HG03521 (cell line): ENCODE results near the gene APOO.
"Not testable (repeated sequence)": the region's sequence is repeated elsewhere in the genome, so short reads cannot be mapped to it uniquely, and the experiment has no call there.

Experiments used
- ATAC-seq: cut with Tn5 transposase; IDR thresholded peaks from one replicate; pipeline ENCODE4 v1.9.1; 2021; ENCODE audit warnings: mild to moderate bottlenecking, moderate library complexity; ENCODE audit not compliant: unreplicated experiment

Gene APOO

DNA sequence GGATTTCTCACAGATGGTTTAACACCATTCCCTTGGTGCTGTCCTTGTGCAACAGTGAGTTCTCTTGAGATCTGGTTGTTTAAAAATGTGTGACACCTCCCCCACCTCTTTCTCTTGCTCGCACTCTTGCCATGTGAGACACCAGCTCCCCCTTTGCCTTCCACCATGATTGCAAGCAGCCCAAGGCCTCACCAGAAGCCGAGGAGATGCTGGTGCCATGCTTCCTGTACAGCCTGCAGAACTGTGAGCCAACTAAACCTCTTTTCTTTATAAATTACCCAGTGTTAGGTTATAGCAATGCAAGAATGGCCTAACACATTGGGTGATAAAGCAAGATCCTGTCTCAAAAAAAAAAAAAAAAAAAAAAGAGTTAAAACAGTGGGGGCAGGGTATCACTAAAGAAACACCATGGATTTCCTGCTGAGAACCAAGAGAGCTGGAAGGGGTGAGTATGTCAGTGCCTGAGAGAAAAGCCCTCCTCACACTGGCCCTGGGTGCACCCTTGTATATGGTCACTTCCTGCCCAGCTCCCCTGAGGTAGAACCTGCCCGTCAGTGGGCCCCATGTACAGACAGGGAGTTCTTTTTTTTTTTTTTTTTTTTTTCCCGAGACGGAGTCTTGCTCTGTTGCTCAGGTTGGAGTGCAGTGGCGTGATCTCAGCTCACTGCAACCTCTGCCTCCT lies 46.4 kb downstream of the APOO start:
- ATAC-seq, result no peak

DNA sequence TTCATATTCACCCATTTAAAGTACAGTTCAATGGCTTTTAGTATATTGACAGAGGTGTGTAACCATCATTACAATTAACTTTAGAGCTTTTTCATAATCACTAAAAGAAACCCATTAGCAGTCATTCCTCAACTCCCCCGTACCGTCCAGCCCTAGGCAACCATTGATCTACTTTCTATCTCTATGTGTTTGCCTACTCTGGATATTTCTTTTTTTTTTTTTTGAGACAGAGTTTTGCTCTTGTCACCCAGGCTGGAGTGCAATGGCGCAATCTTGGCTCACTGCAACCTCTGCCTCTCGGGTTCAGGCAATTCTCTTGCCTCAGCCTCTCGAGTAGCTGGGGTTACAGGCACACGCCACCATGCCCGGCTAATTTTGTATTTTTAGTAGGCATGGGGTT lies 48.5 kb downstream of the APOO start:
- ATAC-seq, result not testable (repeated sequence)

DNA sequence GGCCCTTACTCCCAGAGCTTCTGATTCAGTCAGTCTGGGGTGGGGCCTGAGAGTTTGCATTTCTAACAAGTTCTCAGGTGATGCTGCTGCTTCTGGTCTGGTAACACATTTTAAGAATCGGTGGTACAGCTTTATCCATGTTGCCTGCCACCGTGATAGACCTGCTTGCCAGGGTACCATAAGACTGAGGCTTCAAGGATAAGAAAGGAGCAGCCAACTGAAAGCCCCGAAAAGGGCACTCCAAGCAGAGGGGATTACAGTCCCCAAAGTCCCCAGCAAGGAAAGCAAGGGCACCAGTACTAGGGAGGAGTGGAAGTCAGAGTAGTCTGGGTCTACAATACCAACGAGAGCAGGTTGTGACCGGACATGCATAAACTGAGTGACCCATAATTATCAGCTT lies 49.8 kb downstream of the APOO start:
- ATAC-seq, result no peak

DNA sequence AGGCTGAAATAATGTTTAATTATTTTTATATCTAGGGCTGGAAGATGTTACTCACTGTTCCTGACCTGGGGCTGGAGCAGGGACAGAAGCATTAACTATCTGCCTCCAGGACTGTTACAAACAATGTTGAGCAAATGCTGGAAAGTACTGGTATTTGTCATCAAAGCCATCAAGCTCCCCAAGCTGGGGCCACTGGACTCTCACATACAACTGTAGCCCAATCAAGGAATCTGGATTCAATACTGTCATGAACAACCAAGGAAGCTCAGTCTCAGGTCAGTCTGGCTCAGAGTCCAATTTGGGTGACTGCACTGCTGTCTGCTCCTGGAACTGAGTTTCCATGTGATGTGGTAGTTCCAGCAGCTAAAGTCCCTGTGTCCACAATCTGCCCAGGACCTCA lies 50.4 kb downstream of the APOO start:
- no peak for ATAC-seq

DNA sequence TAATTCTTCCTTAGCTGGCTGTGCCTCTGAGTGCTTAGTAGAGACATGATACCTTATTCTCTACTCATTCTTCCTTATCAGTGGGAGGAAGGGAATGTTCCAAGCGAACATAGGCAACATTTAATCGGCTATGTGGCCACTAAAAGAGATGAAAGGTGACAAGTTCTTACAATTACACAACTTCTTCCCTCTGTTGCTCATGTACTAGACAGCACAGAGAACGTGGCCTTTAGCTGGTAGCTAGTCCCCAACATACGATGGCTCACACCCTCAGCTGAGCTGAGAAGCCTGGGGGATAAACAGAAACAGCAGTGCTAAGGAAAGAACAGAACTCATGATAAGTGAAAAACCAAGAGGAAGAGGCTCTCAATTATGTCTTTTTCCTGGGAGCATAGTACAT lies 52.2 kb downstream of the APOO start:
- no peak for ATAC-seq

DNA sequence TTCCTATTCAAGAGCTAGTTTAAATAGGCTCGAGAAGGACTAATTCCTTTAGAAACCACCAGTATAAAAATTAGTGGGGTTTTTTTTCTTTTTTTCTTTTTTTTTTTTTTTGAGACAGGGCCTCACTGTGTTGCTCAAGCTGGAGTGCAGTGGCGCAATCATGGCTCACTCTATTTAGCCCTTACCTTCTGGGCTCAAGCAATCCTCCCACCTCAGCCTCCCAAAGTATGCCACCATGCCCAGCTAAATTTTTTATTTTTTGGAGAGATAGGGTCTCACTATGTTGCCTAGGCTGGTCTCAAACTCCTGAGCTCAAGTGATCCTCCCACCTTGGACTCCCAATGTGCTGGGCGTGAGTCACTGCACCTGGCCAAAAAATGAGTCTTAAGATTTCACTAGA lies 52.8 kb downstream of the APOO start:
- ATAC-seq, result no peak

DNA sequence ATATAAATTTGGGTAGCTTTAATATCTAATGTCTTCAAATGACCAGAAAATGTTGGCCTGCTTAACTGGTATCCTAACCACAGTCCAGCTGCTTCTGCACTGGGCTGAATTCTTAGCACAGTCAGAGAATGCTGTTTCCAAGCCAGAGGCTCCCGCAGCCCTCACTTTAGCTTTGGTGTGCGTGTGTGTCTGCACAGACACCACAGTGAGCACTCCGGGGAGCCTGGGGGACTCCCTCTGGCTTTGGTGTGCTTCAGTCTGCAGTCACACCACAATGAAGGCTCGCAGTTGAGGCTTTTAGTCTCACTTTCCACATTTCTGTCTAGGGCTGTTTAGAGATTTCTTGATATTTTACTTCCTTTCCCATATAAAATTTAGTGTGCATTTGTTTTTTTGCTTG lies 53.6 kb downstream of the APOO start:
- no peak for ATAC-seq

DNA sequence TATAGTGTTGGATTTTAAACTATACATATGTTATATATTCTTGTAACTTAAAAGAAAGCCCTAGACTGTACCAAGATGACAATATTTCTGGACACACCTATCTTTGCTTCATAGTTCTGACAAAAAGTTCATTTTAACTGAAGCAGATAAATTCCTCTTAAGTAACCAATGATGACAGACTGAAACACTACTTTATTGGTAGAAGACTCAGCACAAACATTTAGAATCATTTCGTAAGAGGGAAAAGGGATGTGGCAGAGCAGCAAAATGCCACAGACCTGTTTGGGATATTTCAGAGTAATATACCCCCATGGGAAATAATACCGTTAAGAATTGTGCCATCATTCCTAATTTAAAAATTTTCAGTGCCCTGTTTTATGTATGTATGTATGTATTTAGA lies 56.2 kb downstream of the APOO start:
- ATAC-seq, result no peak

DNA sequence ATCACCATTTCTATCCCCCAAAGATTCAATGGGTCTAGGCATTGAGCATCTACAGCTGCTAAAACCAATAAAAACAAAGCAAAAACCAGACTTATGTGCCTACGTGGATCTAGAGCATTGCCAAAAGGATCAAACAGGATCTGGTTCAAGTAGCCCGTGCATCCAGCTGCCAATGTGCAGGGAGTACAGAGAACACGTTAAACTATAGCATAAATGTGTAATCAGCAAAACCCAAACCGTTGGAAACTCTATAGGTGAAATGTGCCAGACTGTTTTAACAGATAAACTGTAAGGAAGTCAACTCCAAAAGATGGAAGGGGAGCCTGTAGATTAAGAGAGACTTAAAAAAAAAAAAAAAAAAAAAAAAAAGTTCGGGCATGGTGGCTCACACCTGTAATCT lies 58.5 kb downstream of the APOO start:
- no peak for ATAC-seq

DNA sequence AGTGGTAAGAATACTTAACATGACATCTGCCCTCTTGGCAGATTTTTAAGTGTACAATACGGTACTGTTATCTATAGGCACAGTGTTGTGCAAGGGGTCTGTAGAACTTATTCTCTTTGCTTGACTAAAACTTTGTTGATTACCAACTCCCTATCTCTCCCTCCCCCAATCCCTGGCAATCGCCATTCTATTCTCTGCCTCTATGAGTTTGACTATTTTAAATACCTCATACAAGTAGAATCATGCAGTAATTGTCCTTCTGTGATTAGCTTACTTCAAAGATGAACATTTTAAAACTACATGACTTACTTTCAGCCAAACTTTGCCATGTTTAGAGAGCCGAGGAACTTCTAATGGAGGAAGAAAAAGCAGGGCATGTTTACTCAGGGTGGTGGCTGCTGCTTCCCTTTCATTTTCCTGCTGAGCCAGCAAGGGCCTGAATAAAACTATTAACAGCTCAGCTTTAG lies 62.4 kb downstream of the APOO start:
- ATAC-seq, result no peak

DNA sequence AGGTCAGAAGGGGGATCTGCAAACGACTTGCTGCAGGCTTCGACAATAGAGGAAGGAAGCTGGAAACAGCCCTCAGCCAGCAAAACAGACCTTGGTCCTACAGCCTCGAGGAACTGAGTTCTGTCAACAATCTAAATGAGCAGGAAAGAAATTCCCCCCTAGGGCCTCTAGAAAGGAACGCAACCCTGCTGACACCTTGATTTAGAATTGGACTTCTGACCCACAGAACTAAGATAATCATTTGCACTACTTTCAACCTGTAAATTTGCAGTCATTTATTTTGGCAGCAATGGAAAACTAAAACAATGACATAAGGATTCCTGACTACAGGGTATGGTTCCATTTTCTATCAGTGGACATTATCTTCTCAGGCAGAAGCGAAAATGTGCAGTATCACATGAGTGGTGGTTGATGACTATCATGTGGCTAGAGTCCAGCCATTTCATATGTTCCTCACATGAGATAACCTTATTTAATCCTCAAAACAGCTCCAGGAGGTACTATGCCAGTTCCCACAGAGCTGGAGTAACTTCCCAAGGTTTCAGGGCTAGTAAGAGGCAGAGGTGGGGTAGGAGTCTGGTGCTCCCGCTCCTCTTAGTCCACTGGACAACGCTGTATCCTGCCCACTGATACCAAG lies 63.1 kb downstream of the APOO start:
- no peak for ATAC-seq

DNA sequence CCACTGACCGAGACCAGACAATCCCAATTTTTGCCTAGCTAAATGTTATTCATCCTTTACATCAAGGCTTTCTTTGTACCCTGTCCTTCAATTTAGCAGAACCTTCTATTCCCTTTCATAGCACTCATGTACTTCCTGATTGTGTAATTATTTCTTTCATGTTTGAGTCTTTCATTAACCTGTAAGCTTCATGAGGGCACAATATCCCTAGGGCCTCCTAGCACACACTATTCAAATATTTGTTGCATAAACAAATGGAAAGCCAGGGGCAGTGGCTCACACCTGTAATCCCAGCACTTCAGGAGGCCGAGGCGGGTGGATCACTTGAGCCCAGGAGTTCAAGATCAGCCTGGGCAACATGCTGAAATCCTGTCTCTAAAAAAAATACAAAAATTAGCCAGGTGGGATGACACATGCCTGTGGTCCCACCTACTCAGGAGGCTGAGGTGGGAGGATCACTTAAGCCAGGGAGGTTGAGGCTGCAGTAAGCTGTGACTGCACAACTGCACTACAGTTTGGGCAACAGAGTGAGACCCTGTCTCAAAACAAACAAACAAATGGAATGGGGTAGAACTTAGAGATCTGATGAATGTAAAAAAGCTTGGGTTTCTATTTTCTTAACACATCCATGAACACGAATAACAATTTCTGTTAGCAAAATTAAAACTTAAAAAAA lies 65.8 kb downstream of the APOO start:
- no peak for ATAC-seq

DNA sequence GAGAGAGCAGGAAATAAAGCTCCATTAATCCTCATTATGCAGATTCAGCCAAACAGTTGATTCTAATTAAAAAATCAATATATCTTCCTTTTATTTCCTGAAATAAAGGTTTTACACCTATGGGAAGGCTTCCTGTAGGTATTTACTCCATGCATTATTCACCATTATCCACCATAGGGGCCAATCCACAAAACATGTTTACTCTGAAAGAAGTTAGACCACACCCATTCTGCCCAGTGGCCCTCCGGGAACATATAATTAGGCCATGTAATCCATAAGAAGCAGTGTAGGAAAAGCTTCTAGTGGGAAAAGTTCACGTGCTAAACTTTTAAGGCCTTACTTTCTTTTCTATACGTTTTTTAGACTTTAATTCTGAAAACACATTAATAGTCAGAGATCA lies 67.1 kb downstream of the APOO start:
- ATAC-seq, result no peak

DNA sequence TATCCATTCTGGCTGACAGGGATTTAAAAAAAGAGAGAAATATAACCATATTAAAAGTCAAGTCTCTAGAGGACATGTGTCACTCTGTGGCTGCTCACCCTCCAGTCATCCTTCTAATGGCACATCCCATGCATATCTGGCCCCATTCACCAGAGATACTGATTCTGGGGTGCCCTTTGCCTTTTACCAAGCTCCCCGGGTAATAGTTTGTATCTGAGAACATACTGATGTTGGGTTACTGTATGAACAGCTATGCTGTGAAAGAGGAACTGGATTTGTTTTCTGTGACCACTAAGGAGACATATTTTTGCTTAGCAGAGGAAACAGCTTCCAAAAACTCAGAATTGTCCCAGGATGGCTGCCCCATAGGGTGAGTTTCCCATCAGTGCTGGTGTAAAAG lies 68.8 kb downstream of the APOO start:
- no peak for ATAC-seq

DNA sequence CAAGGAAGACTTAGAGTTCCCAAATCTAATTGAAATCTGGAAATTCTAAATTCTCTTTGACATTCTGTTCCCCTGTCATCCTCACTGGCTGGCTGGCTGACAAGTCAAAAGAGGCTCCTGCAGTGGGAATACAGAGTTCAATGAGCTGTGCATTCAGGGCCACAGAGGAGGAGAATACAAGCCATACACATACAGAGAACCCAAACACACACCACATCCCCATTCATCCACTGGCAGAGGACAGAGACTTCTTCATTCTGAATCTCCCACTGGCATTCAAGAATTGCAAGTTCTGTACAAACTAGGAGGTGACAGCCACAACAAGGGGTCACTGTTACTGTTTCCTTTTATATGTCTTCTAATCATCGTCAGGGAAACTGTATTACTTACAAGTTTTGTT lies 75.0 kb downstream of the APOO start:
- no peak for ATAC-seq

DNA sequence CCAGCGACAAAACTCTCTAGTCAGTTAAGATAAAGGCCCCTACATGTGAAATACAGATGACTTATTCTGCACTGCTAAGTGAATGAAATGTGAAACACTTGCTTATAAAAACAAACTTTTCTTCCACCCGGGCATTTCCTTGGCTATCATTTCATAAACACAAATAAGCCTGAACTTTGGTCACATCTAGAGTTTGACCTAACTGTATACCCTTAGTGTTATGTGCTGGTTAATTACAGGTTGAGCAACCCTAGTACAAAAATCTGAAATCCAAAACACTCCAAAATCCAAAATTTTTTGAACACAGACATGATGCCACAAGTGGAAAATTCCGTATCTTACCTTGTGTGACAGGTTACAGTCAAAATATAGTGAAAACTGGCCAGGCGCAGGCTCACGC lies 78.9 kb downstream of the APOO start:
- ATAC-seq, result no peak

DNA sequence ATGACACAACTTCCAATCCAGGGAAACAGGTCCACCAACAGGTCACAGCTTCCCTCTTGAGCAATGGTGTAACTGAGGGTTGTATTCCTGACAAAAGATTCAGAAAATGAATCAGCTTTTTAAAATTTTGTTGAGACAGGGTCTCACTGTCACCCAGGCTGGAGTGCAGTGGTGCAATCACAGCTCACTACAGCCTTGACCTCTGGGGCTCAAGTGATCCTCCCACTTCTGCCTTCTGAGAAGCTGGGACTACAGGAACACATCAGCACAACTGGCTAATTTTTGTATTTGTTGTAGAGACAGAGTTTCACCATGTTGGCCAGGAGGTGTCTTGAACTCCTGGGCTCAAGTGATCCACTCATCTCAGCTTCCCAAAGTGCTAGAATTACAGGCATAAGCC lies 81.1 kb downstream of the APOO start:
- ATAC-seq, result no peak

DNA sequence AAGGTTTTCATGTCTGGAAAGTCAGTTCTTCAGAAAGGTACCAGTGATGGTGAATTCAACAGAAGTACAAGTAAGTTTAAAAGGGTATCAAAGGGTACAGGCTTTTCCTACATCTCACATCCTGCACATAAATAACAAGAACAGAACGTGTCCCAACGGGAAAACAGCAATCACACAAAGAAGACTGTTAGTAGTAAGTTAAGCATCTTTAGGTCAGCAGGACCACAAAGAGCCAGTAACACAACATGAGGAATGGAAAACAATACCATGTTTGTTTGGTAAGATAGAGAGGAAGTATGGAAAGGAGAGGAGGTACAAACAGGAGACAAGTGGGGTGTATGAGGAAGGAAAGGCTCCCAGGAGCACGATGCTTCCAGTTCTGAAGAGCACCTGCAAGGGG lies 81.5 kb downstream of the APOO start:
- ATAC-seq, result no peak

DNA sequence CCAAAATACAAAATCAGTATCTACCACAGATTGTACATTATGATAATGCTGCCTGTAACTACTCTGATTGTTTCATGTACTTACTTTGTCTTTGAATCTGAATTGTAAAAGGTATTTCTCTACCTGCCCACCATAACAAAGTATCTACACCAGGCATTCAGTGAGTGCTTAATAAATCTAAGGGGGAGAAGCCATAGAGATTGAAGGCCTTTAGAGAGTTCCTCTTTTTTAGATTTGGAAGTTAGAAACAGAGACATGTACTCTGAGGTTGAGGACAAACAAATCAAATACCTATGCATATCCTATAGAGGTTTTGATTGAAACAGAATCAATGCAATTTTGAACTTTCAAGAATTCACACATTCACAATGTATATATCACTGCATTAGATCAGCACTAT lies 82.1 kb downstream of the APOO start:
- ATAC-seq, result no peak

DNA sequence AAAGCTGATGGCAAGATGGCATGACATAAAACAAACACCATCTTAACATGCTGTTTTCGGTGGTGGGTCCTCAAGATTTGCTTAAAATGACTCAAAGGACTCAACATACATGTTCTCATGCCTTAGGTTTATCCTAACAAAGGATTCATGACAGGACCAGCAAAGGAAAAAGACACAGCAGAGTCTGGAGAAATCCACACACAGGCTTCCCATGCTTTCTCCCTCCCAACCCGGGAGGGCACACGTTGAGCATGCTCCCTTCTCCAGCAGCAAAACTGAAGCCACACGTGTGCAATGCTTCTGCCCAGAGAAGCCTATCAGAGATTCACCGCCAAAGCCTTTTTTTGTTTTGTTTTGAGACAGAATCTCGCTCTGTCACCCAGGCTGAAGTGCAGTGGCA lies 84.9 kb downstream of the APOO start:
- ATAC-seq, result no peak

DNA sequence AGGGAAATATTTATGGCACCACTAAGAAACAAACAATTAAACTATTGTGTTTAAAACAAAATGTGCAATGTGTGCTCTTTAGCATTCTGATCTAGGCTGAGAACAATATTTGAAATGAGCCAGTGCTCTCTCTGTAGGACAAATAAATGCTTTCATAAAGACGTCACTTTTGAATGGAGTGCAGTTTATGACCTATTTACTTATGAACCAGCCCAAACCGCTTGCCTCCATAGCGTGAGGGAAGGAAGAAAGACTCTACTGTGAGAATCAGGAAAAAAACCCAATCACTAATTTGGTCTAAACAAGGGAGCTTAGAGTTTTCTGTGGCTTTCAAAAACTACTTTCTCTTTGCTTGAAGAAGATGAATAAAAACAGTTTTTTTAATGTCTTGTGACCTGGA lies 85.3 kb downstream of the APOO start:
- no peak for ATAC-seq

DNA sequence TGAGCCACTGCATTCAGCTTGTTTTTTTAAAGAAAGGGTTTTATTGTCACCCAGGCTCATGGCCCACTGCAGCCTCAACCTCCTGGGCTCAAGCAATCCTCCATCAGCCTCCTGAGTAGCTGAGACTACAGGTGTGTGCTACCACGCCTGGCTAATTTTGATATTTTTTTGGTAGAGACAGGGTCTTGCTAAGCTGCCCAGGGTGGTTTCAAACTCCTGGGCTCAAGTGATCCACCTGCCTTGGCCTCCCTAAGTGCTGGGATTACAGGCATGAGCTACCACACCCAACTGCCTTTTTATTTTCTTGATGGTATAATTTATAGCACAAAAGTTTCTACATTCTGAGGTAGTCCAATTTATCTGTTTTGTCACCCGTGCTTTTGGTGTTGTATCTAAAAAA lies 85.9 kb downstream of the APOO start:
- ATAC-seq, result no peak
